ENCODE results near the gene RPLP1. TPM values are rescaled to one million over a fixed set of nuclear protein-coding genes. Genes with fewer than 3 reads are reported as not detected.
A peak's percentile ranks its signal among the peaks of the same experiment; 100 is the strongest.
"Not testable (repeated sequence)": the region's sequence is repeated elsewhere in the genome, so short reads cannot be mapped to it uniquely, and the experiment has no call there.

Gene RPLP1
- total RNA-seq, 1 donor from 2014 or later = 119 TPM

- H3K27ac ChIP-seq (ENCODE audit: low read depth, low read length) = no peak overlapping the region
- no peaks in the 10 kb centered on the region for H3K27me3 ChIP-seq (ENCODE audit: control insufficient read depth in 3 of 3, insufficient read depth in 3 of 3, low read length in 3 of 3)
- H3K4me3 ChIP-seq (ENCODE audit: low read length in 3 of 3) = no peak overlapping the region
- H3K4me1 ChIP-seq (ENCODE audit: control insufficient read depth in 3 of 3, insufficient read depth in 3 of 3, low read length in 3 of 3) = no peaks in the 10 kb centered on the region
- no peaks in the 10 kb centered on the region for H3K36me3 ChIP-seq (ENCODE audit: control insufficient read depth in 3 of 3, insufficient read depth in 3 of 3, low read length in 3 of 3)
- H3K9ac ChIP-seq (ENCODE audit: low read depth in 1 of 3, low read length in 3 of 3) = no peak overlapping the region
- H3K9me3 ChIP-seq (ENCODE audit: control insufficient read depth in 3 of 3, low read length in 3 of 3) = no peaks in the 10 kb centered on the region
Measured at GRCh38 chr15:69435985-69436384, 16.6 kb upstream of the RPLP1 start.

GRCh38 chr15:69436951-69437350, 15.7 kb upstream of the RPLP1 start:
- Histone ChIP-seq H3K27me3 (ENCODE audit: control insufficient read depth in 3 of 3, insufficient read depth in 3 of 3, low read length in 3 of 3) (no peaks in the 10 kb centered on the region), H3K9me3 (ENCODE audit: control insufficient read depth in 3 of 3, low read length in 3 of 3) (no peaks in the 10 kb centered on the region), H3K36me3 (ENCODE audit: control insufficient read depth in 3 of 3, insufficient read depth in 3 of 3, low read length in 3 of 3) (no peaks in the 10 kb centered on the region), H3K27ac (ENCODE audit: low read depth, low read length) (no peak overlapping the region), H3K4me1 (ENCODE audit: control insufficient read depth in 3 of 3, insufficient read depth in 3 of 3, low read length in 3 of 3) (no peaks in the 10 kb centered on the region), H3K9ac (ENCODE audit: low read depth in 1 of 3, low read length in 3 of 3) (no peak overlapping the region), H3K4me3 (ENCODE audit: low read length in 3 of 3) (no peak overlapping the region)

- no peaks in the 10 kb centered on the region for H3K36me3 ChIP-seq (ENCODE audit: control insufficient read depth in 3 of 3, insufficient read depth in 3 of 3, low read length in 3 of 3)
- no peak overlapping the region for H3K4me3 ChIP-seq (ENCODE audit: low read length in 3 of 3)
- no peak overlapping the region for H3K27ac ChIP-seq (ENCODE audit: low read depth, low read length)
- H3K27me3 ChIP-seq (ENCODE audit: control insufficient read depth in 3 of 3, insufficient read depth in 3 of 3, low read length in 3 of 3) = no peaks in the 10 kb centered on the region
- H3K9ac ChIP-seq (ENCODE audit: low read depth in 1 of 3, low read length in 3 of 3) = no peak overlapping the region
- no peaks in the 10 kb centered on the region for H3K4me1 ChIP-seq (ENCODE audit: control insufficient read depth in 3 of 3, insufficient read depth in 3 of 3, low read length in 3 of 3)
- H3K9me3 ChIP-seq (ENCODE audit: control insufficient read depth in 3 of 3, low read length in 3 of 3) = no peaks in the 10 kb centered on the region
Measured at GRCh38 chr15:69439623-69440022, 13.0 kb upstream of the RPLP1 start.

GRCh38 chr15:69443032-69443611, 9.5 kb upstream of the RPLP1 start:
- Histone ChIP-seq H3K27ac (ENCODE audit: low read depth, low read length) (no peak overlapping the region), H3K36me3 (ENCODE audit: control insufficient read depth in 3 of 3, insufficient read depth in 3 of 3, low read length in 3 of 3) (no peaks in the 10 kb centered on the region), H3K4me1 (ENCODE audit: control insufficient read depth in 3 of 3, insufficient read depth in 3 of 3, low read length in 3 of 3) (no peaks in the 10 kb centered on the region), H3K4me3 (ENCODE audit: low read length in 3 of 3) (no peak overlapping the region), H3K9me3 (ENCODE audit: control insufficient read depth in 3 of 3, low read length in 3 of 3) (no peaks in the 10 kb centered on the region), H3K27me3 (ENCODE audit: control insufficient read depth in 3 of 3, insufficient read depth in 3 of 3, low read length in 3 of 3) (no peaks in the 10 kb centered on the region), H3K9ac (ENCODE audit: low read depth in 1 of 3, low read length in 3 of 3) (no peak overlapping the region)

GRCh38 chr15:69444686-69445085, 7.9 kb upstream of the RPLP1 start:
- Histone ChIP-seq H3K4me1 (ENCODE audit: control insufficient read depth in 3 of 3, insufficient read depth in 3 of 3, low read length in 3 of 3) (no peaks in the 10 kb centered on the region), H3K27ac (ENCODE audit: low read depth, low read length) (no peak overlapping the region), H3K36me3 (ENCODE audit: control insufficient read depth in 3 of 3, insufficient read depth in 3 of 3, low read length in 3 of 3) (no peaks in the 10 kb centered on the region), H3K4me3 (ENCODE audit: low read length in 3 of 3) (no peak overlapping the region), H3K27me3 (ENCODE audit: control insufficient read depth in 3 of 3, insufficient read depth in 3 of 3, low read length in 3 of 3) (no peaks in the 10 kb centered on the region), H3K9ac (ENCODE audit: low read depth in 1 of 3, low read length in 3 of 3) (no peak overlapping the region), H3K9me3 (ENCODE audit: control insufficient read depth in 3 of 3, low read length in 3 of 3) (no peaks in the 10 kb centered on the region)

- no peak overlapping the region for H3K9ac ChIP-seq (ENCODE audit: low read depth in 1 of 3, low read length in 3 of 3)
- no peaks in the 10 kb centered on the region for H3K27me3 ChIP-seq (ENCODE audit: control insufficient read depth in 3 of 3, insufficient read depth in 3 of 3, low read length in 3 of 3)
- no peaks in the 10 kb centered on the region for H3K36me3 ChIP-seq (ENCODE audit: control insufficient read depth in 3 of 3, insufficient read depth in 3 of 3, low read length in 3 of 3)
- H3K9me3 ChIP-seq (ENCODE audit: control insufficient read depth in 3 of 3, low read length in 3 of 3) = no peaks in the 10 kb centered on the region
- H3K4me1 ChIP-seq (ENCODE audit: control insufficient read depth in 3 of 3, insufficient read depth in 3 of 3, low read length in 3 of 3) = peaks cover 0 to 2% (median 1%) of the 10 kb centered on the region in 3 donors
- no peak overlapping the region for H3K4me3 ChIP-seq (ENCODE audit: low read length in 3 of 3)
- H3K27ac ChIP-seq (ENCODE audit: low read depth, low read length) = no peak overlapping the region
Measured at GRCh38 chr15:69446953-69447352, 5.7 kb upstream of the RPLP1 start.

- not testable (repeated sequence) for H3K27ac ChIP-seq (ENCODE audit: low read depth, low read length); H3K4me3 ChIP-seq (ENCODE audit: low read length in 3 of 3); H3K9ac ChIP-seq (ENCODE audit: low read depth in 1 of 3, low read length in 3 of 3); H3K9me3 ChIP-seq (ENCODE audit: control insufficient read depth in 3 of 3, low read length in 3 of 3); H3K27me3 ChIP-seq (ENCODE audit: control insufficient read depth in 3 of 3, insufficient read depth in 3 of 3, low read length in 3 of 3); H3K36me3 ChIP-seq (ENCODE audit: control insufficient read depth in 3 of 3, insufficient read depth in 3 of 3, low read length in 3 of 3)
- H3K4me1 ChIP-seq (ENCODE audit: control insufficient read depth in 3 of 3, insufficient read depth in 3 of 3, low read length in 3 of 3) = peaks cover 13 to 25% (median 16%) of the 10 kb centered on the region in 3 donors
Measured at GRCh38 chr15:69450221-69450620, 2.4 kb upstream of the RPLP1 start.

GRCh38 chr15:69450968-69451695, 1.5 kb upstream of the RPLP1 start:
- Histone ChIP-seq H3K9ac (ENCODE audit: low read depth in 1 of 3, low read length in 3 of 3) (no peak overlapping the region), H3K27me3 (ENCODE audit: control insufficient read depth in 3 of 3, insufficient read depth in 3 of 3, low read length in 3 of 3) (no peaks in the 10 kb centered on the region), H3K36me3 (ENCODE audit: control insufficient read depth in 3 of 3, insufficient read depth in 3 of 3, low read length in 3 of 3) (peaks cover 8 to 15% (median 12%) of the 10 kb centered on the region in 3 donors), H3K4me3 (ENCODE audit: low read length in 3 of 3) (no peak overlapping the region), H3K9me3 (ENCODE audit: control insufficient read depth in 3 of 3, low read length in 3 of 3) (no peaks in the 10 kb centered on the region), H3K27ac (ENCODE audit: low read depth, low read length) (peak overlapping the region; percentile 98), H3K4me1 (ENCODE audit: control insufficient read depth in 3 of 3, insufficient read depth in 3 of 3, low read length in 3 of 3) (peaks cover 19 to 32% (median 19%) of the 10 kb centered on the region in 3 donors)

- peak overlapping the region; percentile 90 to 99 (median 98) for H3K9ac ChIP-seq (ENCODE audit: low read depth in 1 of 3, low read length in 3 of 3)
- H3K9me3 ChIP-seq (ENCODE audit: control insufficient read depth in 3 of 3, low read length in 3 of 3) = no peaks in the 10 kb centered on the region
- peaks cover 19 to 42% (median 25%) of the 10 kb centered on the region in 3 donors for H3K4me1 ChIP-seq (ENCODE audit: control insufficient read depth in 3 of 3, insufficient read depth in 3 of 3, low read length in 3 of 3)
- peak overlapping the region; percentile 91 to 97 (median 96) for H3K4me3 ChIP-seq (ENCODE audit: low read length in 3 of 3)
- H3K27ac ChIP-seq (ENCODE audit: low read depth, low read length) = peak overlapping the region; percentile 98
- peaks cover 15 to 21% (median 20%) of the 10 kb centered on the region in 3 donors for H3K36me3 ChIP-seq (ENCODE audit: control insufficient read depth in 3 of 3, insufficient read depth in 3 of 3, low read length in 3 of 3)
- no peaks in the 10 kb centered on the region for H3K27me3 ChIP-seq (ENCODE audit: control insufficient read depth in 3 of 3, insufficient read depth in 3 of 3, low read length in 3 of 3)
Measured at GRCh38 chr15:69451951-69452691, 497 bp upstream of the RPLP1 start.

DNA sequence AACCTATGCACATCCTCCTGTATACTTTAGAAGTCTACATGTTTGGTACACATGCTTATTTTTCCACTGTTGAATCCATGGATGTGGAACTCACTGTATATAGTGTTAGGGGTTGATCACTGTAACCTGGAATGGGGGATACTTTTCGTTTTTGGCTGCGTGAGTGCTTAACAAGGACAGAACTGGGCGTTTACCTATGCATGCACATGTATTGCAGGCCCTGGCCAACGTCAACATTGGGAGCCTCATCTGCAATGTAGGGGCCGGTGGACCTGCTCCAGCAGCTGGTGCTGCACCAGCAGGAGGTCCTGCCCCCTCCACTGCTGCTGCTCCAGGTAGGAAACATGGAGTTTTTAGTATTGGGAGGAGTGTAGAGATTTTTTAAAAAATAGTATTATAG, 2.3 kb downstream of the RPLP1 start:
- peak overlapping the region in 1 of 3 donors; percentile 55 for H3K9ac ChIP-seq (ENCODE audit: low read depth in 1 of 3, low read length in 3 of 3)
- peaks cover 18 to 21% (median 20%) of the 10 kb centered on the region in 3 donors for H3K36me3 ChIP-seq (ENCODE audit: control insufficient read depth in 3 of 3, insufficient read depth in 3 of 3, low read length in 3 of 3)
- peak overlapping the region in 2 of 3 donors; percentile 44 to 55 for H3K4me3 ChIP-seq (ENCODE audit: low read length in 3 of 3)
- H3K27ac ChIP-seq (ENCODE audit: low read depth, low read length) = no peak overlapping the region
- H3K27me3 ChIP-seq (ENCODE audit: control insufficient read depth in 3 of 3, insufficient read depth in 3 of 3, low read length in 3 of 3) = no peaks in the 10 kb centered on the region
- peaks cover 25 to 51% (median 33%) of the 10 kb centered on the region in 3 donors for H3K4me1 ChIP-seq (ENCODE audit: control insufficient read depth in 3 of 3, insufficient read depth in 3 of 3, low read length in 3 of 3)
- H3K9me3 ChIP-seq (ENCODE audit: control insufficient read depth in 3 of 3, low read length in 3 of 3) = no peaks in the 10 kb centered on the region

All from skeletal muscle tissue (tissue), 4 donors.